Limb (tissue), 2 donors: Measurements from ENCODE around the gene GSTK1.

Experiments
- DNase-seq, 2 donors: peaks; one replicate each; pipeline ENCODE4 v3.0.0-alpha.2; 2016; ENCODE audit errors: extremely low spot score in 2 of 2

GSTK1 gene

GRCh38 chr7:143295870-143296269, 32.6 kb downstream of the GSTK1 start:
- DNase-seq, result no peak

GRCh38 chr7:143296686-143297085, 33.4 kb downstream of the GSTK1 start:
- no peak for DNase-seq

DNA sequence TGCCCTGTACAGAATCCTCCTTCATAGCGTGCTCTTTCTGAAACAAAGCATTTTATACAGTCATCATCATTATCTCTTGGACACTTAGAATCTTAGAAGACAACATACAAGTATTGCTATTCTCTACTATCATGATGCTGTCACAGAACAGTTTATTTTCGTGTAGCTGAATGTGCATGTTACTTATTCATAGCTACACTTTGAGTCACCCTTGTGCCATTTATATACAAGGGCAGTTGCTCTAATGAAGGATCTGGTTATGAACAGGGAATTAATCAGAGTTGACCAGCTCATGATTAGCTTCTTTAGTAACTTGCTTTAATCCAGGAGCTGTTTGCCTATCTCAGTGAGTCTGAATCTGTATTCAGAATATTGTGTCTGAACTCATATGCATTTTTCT, 36.1 kb downstream of the GSTK1 start:
- DNase-seq, result no peak

DNA sequence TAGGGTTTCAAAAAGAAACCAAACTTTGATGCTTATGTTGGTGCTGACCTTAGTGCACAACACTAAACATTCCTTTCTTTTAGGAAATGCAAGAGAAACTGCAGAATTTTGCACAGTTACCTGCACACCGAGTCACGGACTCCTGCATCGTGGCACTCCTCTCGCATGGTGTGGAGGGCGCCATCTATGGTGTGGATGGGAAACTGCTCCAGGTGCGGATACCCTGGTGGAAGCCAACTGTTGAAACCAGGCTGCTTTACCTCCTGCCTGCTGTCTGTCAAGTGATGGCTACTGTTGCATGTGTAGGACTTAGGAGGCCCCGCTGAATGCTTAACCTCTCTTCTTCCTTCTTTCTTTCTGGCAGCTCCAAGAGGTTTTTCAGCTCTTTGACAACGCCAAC, 36.6 kb downstream of the GSTK1 start:
- DNase-seq, result no peak

DNA sequence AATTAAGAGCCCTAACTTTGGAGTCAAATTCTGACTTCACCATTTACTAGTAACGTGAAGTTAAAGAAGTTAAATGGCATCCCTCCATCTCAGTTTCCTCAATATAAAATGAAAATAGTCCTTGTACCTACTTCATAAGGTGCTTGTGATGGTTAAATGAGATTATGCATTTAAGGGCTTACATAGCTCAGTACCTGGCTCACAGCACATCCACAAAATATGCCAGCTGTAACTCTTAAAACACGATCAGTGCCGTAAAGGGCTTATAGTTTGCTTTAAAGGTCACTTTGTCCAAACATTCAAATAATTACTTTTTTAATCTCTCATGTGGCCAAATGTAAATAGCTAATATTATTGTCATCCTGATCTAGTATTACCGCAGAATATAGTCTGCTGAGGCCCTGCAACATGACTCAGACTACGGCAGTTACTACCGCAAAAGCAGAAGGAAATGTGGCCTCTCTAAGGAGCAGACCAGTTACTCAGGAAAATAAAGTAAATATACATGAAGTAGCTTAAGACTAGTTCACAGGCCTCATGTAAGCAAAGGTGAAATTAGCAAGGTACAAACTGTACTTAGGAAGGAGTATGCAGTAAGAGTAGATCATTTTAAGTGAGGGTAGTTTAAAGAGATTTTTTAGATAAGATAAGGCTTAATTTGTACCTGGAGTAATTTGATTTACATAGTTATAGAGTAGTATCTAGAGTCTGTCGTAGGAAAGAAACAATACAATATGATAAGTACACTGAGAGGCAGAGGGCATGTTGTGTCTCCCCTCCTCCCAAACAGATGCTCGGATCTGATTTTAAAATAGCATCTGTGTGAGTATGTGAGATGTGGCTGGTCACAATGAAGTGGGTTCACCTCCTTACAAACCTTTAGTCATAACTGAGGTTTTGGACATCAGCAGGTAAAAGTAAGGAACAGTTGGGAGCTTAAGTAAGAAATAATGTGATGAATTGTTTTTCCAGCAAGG, 38.0 kb downstream of the GSTK1 start:
- no peak for DNase-seq

- DNase-seq, result no peak
Measured at GRCh38 chr7:143303733-143304132, 40.5 kb downstream of the GSTK1 start.

- DNase-seq, result no peak
Measured at GRCh38 chr7:143304938-143305337, 41.7 kb downstream of the GSTK1 start.

DNA sequence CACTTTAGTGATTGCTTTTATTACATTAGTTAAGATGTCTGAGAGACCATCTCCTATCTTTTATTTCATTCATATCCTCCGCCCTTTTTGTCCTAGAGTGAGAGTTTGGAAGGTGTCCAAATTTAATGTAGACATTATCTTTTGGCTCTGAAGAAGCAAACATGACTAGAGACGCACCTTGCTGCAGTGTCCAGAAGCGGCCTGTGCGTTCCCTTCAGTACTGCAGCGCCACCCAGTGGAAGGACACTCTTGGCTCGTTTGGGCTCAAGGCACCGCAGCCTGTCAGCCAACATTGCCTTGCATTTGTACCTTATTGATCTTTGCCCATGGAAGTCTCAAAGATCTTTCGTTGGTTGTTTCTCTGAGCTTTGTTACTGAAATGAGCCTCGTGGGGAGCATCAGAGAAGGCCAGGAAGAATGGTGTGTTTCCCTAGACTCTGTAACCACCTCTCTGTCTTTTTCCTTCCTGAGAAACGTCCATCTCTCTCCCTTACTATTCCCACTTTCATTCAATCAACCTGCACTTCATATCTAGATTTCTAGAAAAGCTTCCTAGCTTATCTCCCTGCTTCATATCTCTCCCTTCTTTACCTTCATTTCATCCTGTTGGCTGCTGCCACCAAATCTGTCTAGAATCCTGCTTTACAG, 42.3 kb downstream of the GSTK1 start:
- DNase-seq, result no peak

GRCh38 chr7:143308632-143309031, 45.4 kb downstream of the GSTK1 start:
- no peak for DNase-seq

DNA sequence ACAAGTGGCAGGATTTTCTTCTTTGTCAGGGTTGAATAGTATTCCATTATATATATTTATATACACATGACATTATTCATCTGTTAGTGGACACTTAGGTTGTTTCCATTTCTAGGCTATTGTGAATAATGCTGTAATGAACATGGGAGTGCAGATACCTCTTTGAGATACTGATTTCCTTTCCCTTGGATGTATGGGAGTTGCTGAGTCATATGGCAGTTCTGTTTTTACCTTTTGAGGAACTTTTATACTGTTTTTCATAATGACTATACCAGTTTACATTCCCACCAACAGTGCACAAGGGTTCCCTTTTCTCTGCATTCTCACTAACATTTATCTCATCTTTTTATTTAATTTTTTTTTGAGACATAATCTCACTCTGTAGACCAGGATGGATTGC, 50.9 kb downstream of the GSTK1 start:
- no peak for DNase-seq

DNA sequence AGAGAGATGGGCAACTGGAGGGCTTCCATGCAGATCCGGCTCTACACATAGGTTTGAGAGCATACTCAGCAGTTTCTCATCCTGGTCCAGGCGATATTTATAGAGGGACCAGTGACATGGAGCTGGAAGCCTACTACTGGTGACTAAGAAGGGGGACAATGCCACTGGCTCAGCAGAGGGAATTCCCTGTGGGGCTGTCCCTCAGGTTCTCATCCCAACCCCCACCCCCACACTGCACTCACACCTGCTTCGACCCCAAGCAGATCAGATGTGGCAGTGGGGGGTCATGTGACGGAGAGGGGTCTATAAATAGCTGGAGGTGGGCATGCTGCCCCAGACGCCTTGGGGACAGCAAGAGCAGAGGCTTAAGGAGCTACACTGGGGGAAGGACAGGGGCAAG, 52.5 kb downstream of the GSTK1 start, which contains the start of gene CLCN1:
Gene CLCN1 (plus strand): TSS at position 336 of the 400 bp plus-strand sequence. CDS start 102 bp downstream, outside the sequence.
- no peak for DNase-seq

DNA sequence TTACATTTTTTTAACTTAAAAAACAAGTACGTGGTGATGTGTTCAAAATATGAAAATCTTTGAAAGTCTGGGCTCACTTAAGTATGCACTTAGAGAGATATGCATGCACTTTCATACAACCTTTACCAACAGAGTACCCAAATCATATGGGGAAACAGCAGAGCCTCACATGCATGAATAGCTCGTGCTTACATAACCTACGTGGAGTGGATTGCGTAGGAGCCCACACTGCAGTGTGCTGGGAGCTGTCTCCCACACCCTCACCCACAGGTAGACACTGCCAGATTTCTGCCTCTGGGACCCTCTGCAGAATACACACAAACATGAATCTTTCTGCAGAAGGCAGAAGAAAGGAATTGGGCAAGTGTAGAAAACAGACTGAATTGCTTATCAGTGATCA, 53.3 kb downstream of the GSTK1 start:
- no peak for DNase-seq

GRCh38 chr7:143318661-143319060, 55.4 kb downstream of the GSTK1 start:
- no peak for DNase-seq
